IPS DF 6.9 (cell line): ENCODE measurements around the gene ANKRD60.

Source experiments
- DNase-seq: peaks from one replicate; pipeline ENCODE4 v3.0.0-alpha.2; 2013; ENCODE audit warnings: low read depth, low spot score
- H3K27ac ChIP-seq: one replicate; pipeline ENCODE4 v1.5.1; 2013; ENCODE audit warnings: low read length, control low read depth
- H3K27me3 ChIP-seq: 2 replicates; pipeline ENCODE4 v1.6.1; 2013; ENCODE audit warnings: mild to moderate bottlenecking, low read length; ENCODE audit not compliant: control insufficient read depth, insufficient read depth
- H3K36me3 ChIP-seq: 2 replicates; pipeline ENCODE4 v1.6.1; 2013; ENCODE audit warnings: low read length; ENCODE audit not compliant: control insufficient read depth, insufficient read depth
- H3K4me1 ChIP-seq: 2 replicates; pipeline ENCODE4 v1.6.1; 2013; ENCODE audit warnings: low read length; ENCODE audit not compliant: control insufficient read depth, insufficient read depth
- H3K4me3 ChIP-seq: 2 replicates; pipeline ENCODE4 v1.5.1; 2013; ENCODE audit warnings: mild to moderate bottlenecking, low read length
- H3K9me3 ChIP-seq: 2 replicates; pipeline ENCODE4 v1.6.1; 2013; ENCODE audit warnings: low read length, inconsistent platforms; ENCODE audit not compliant: control insufficient read depth, insufficient read depth
- WGBS: extraction: QIAGEN DNeasy Blood & Tissue Kit; methylation state at CpG from one replicate; pipeline ENCODE4 v1.1.7; 2013; ENCODE audit warnings: mixed read lengths, missing lambda C conversion rate; ENCODE audit not compliant: insufficient read length, insufficient coverage; 5-methylcytosine and 5-hydroxymethylcytosine counted together

The ANKRD60 gene

DNA sequence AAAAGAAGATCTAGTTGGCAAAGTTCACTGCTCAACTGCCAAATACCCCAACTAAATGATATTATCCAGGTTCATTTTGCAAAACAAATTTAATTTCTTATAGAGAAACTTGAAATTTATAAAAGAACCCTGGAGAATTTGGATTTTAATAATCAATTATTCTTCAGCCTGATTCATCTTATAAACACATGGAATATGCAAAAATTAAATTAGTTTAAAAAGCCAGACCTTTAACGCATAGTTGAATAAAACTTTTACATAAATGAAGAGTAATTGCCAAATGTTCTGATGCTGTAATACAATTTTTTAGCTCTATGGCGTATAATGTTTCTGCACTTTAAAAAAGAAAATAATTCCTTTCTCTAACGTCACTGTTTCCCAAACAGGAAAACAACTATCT is 33.2 kb upstream of the ANKRD60 start:
- Histone ChIP-seq H3K4me1 (peaks cover 2% of the 10 kb centered on the region; the same call in 1 of the 2 replicates), H3K27me3 (no peaks in the 10 kb centered on the region), H3K27ac (no peak overlapping the region), H3K36me3 (0 out of 2 replicates have a peak, but pooled peaks cover 2% of the 10 kb centered on the region), H3K4me3 (no peak overlapping the region), H3K9me3 (no peaks in the 10 kb centered on the region)
- no peak for DNase-seq
- WGBS, result no CpG with 5 or more reads among the region's 3 CpGs

DNA sequence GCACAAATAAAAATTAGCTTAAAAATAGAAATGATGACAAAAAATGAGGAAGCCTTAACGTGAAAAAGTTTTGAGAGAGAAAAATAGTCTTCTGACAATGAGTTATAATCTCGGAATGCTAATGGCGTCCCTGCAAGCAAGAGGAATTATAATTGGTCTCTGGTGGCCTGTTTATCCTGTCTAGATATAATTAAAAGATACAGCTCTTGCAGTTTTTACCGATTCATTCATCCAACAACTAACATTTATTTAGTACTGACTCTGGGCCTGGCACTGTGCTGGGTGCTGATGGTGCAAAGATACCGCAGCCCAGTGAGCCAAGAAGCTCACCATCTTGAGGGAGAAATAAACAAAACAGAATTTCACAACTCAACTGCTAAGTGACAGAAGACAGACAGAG is 31.6 kb upstream of the ANKRD60 start:
- Histone ChIP-seq H3K4me3 (no peak overlapping the region), H3K4me1 (peaks cover 2% of the 10 kb centered on the region; the same call in 1 of the 2 replicates), H3K9me3 (no peaks in the 10 kb centered on the region), H3K27me3 (no peaks in the 10 kb centered on the region), H3K36me3 (0 out of 2 replicates have a peak, but pooled peaks cover 2% of the 10 kb centered on the region), H3K27ac (no peak overlapping the region)
- no CpG with 5 or more reads among the region's 5 CpGs for WGBS
- no peak for DNase-seq

DNA sequence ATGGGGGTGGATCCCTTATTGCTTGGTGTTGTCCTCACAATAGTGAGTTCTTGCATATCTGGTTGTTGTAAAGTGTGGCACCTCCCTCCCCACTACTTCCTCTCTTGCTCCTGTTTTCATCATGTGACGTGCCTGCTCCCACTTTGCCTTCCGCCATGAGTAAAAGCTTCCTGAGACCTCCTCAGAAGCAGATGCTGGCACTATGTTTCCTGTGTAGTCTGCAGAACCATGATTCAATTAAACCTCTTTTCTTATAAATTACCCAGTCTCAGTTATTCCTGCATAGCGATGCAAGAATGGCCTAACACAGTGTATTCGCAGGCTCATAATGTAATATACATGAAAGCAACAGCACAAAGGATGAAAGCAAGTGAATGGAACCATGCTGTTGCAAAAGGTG is 28.4 kb upstream of the ANKRD60 start:
- Histone ChIP-seq H3K36me3 (no peaks in the 10 kb centered on the region), H3K9me3 (no peaks in the 10 kb centered on the region), H3K27ac (no peak overlapping the region), H3K27me3 (no peaks in the 10 kb centered on the region), H3K4me1 (peaks cover 2% of the 10 kb centered on the region; the same call in 1 of the 2 replicates), H3K4me3 (no peak overlapping the region)
- no peak for DNase-seq
- no CpG with 5 or more reads among the region's 4 CpGs for WGBS

DNA sequence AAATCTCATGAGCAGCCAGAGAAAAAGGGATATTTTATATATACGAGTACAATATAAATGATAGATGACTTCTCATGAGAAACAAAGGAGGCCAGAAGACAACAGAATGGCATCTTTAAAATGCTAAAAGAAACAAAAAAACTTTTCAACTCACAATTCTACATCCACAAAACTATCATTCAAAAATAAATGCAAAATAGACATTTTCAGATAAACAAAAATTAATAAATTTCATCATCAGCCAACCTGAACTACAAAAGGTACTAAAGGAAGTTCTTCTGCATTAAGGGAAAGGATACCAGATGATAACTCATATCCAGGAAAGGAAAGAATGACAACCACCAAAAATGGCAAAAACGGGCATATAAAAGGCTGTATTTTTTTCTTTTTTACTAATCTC is 27.9 kb upstream of the ANKRD60 start:
- no peak overlapping the region for H3K4me3 ChIP-seq
- no peaks in the 10 kb centered on the region for H3K36me3 ChIP-seq
- H3K27ac ChIP-seq, result no peak overlapping the region
- no CpG with 5 or more reads among the region's 2 CpGs for WGBS
- no peaks in the 10 kb centered on the region for H3K9me3 ChIP-seq
- peaks cover 2% of the 10 kb centered on the region; the same call in 1 of the 2 replicates for H3K4me1 ChIP-seq
- H3K27me3 ChIP-seq, result no peaks in the 10 kb centered on the region
- DNase-seq, result no peak

DNA sequence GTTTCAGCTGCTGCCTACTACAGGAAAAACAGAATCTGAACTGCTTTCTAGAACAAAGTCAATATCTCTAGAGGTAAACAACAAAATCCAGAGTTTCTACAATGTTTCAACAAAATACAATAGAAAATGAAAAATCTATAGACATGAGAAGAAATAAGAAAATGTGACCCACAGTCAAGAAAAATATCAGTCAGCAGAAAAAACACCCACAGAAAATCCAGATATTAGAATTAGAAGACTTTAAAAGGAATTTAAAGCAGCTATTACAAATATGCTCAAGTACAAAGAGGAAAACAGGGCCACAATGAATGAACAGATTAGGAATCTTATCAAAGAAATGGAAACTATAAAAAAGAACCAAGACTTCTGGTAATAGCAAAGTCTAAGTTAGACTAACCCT is 26.4 kb upstream of the ANKRD60 start:
- no peaks in the 10 kb centered on the region for H3K9me3 ChIP-seq
- H3K4me3 ChIP-seq, result no peak overlapping the region
- H3K27me3 ChIP-seq, result no peaks in the 10 kb centered on the region
- H3K4me1 ChIP-seq, result peaks cover 2% of the 10 kb centered on the region; the same call in 1 of the 2 replicates
- H3K27ac ChIP-seq, result no peak overlapping the region
- DNase-seq, result no peak
- H3K36me3 ChIP-seq, result no peaks in the 10 kb centered on the region

DNA sequence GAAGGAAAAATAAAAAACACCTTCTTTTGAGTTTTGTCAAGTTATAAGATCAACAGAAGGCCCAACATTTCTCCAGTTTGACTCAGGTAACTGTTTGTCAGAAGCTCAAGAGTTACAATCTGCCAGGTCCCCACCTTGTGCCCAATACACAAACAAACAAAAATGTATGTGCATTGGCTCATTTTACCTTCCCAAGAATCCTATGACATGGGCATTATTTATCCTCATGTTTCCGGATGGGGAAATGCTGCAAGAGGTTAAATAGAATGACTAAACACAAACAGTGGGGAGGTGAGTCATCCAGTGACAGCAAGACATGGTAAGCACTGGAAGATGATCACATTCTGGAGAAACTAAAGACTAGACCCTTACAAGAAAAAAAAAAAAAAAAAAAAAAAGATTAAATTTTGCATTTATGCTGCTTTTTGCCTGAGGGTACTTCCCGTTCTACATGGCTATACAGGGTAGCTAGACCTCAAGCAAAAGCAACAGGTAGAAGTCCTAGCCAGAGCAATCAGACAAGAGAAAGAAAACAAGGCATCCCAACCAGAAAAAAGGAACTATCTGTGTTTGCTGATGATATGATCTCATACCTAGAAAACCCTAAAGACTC is 23.6 kb upstream of the ANKRD60 start:
- Histone ChIP-seq H3K4me1 (no peaks in the 10 kb centered on the region), H3K4me3 (no peak overlapping the region), H3K36me3 (0 out of 2 replicates have a peak, but pooled peaks cover 4% of the 10 kb centered on the region), H3K27ac (no peak overlapping the region), H3K9me3 (no peaks in the 10 kb centered on the region), H3K27me3 (no peaks in the 10 kb centered on the region)
- WGBS, result no CpG with 5 or more reads among the region's 2 CpGs
- DNase-seq, result no peak

DNA sequence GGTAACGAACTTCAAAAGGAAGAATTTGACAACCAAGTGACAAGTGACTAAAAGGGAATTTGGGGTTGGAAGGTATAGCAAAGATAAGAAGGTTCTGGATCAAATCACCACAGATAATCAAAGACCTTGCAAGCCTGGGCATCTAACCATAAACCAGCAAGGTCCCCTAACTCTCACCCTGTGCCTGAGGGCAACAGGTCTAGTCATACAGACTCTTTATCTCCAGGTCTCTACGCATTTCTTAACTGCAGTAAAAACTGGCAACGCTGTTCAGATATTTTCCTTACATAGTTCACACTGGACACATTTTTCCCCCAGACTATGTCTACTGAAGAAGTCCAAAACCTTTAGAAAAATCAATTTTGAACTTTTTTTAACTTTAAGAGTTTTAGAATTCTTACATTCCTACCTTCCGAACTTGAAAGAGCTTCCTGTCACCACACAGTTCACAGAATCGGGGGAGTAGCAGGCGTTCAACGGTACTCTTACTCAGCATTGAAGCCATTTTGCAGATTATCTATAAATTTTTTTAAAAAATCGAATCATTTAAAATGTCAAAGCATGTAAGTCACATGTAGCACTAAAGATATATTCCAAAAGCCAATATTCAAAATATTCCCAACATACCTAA is 23.0 kb upstream of the ANKRD60 start:
- no peak overlapping the region for H3K4me3 ChIP-seq
- no peaks in the 10 kb centered on the region for H3K27me3 ChIP-seq
- no peak for DNase-seq
- H3K27ac ChIP-seq, result no peak overlapping the region
- no peaks in the 10 kb centered on the region for H3K9me3 ChIP-seq
- H3K4me1 ChIP-seq, result no peaks in the 10 kb centered on the region
- 100% methylated on average over 1 of the region's 8 CpGs for WGBS
- 0 out of 2 replicates have a peak, but pooled peaks cover 4% of the 10 kb centered on the region for H3K36me3 ChIP-seq

DNA sequence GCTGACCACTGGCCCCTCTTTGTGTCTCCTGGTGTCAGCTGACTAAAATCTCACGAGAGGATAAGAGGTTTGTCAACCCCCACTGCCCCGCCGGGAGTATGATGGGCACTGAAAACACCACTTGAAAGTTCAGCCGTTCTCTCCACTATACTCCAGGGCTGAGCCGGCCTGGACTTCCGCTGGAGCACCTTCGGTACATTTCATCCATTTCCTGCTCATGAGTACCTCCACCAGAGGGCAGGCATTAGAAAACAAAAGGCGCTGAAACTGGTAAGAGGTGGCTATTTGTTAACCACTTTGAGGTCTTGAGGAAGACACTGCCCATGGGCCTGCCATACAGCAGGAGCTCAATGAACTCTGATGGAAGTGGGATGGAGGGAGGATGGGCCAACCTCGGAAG is 17.9 kb upstream of the ANKRD60 start:
- DNase-seq, result no peak
- H3K4me3 ChIP-seq, result no peak overlapping the region
- no CpG with 5 or more reads among the region's 9 CpGs for WGBS
- H3K27me3 ChIP-seq, result no peaks in the 10 kb centered on the region
- no peaks in the 10 kb centered on the region for H3K4me1 ChIP-seq
- no peak overlapping the region for H3K27ac ChIP-seq
- H3K9me3 ChIP-seq, result no peaks in the 10 kb centered on the region
- peaks cover 11% of the 10 kb centered on the region; the same call in 1 of the 2 replicates for H3K36me3 ChIP-seq

DNA sequence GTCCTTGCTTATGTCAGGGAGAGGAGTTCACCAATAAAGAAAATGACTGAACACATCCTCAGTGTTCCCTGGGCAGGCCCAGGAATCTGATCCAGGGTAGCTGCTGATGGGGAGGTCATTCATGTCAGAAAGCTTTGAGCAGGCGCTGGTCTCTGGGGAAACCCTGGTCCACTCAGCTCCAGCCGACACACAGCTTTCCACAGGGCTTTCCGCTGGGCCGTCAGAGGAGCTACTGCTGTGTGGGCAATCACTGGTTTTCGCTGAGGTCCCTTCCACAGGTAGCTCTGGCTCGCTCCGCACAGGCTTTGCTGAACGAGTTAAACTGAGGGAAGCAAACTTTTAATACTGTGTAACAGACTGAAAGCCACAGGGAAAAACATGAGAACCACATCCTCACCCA is 17.5 kb upstream of the ANKRD60 start:
- no peak overlapping the region for H3K27ac ChIP-seq
- no peak overlapping the region for H3K4me3 ChIP-seq
- WGBS, result no CpG with 5 or more reads among the region's 8 CpGs
- no peaks in the 10 kb centered on the region for H3K9me3 ChIP-seq
- no peak for DNase-seq
- no peaks in the 10 kb centered on the region for H3K4me1 ChIP-seq
- H3K36me3 ChIP-seq, result peaks cover 11% of the 10 kb centered on the region; the same call in 1 of the 2 replicates
- H3K27me3 ChIP-seq, result no peaks in the 10 kb centered on the region

DNA sequence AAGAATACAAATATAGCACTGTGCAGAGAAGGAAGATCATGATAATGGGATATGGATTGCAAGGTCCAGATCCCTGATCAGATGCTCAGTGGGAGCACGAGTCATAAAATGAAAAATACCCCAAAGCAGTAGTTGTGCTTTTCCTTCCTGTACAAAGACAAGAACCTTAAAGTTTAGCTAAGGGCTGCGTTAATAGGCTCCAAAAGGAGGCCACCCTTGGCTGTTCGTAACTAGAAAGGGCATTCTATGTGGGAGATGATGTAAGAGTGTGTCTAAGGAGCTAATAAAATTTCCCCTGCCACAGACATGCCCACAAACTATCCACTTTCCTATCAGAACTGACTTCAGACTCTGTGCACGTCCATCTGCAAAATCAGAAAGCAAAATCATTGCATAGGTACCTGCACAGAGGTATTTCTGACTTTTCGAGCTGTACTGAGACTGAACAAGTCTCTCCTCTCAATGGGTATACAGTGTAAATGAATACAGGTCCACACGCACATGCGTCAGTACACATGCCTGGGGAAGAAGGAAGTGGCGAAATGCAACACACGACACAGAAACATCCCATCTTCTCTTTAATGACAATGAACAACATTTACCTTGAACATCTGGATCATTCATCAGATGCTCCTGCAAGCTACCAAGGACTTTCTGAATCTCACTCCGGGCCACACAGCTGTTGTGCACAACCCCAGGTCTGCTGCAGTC is 16.9 kb upstream of the ANKRD60 start:
- Histone ChIP-seq H3K4me1 (no peaks in the 10 kb centered on the region), H3K9me3 (no peaks in the 10 kb centered on the region), H3K27me3 (no peaks in the 10 kb centered on the region), H3K27ac (no peak overlapping the region), H3K4me3 (no peak overlapping the region), H3K36me3 (peaks cover 11% of the 10 kb centered on the region; the same call in 1 of the 2 replicates)
- no peak for DNase-seq
- no CpG with 5 or more reads among the region's 10 CpGs for WGBS
